Middle frontal gyrus (tissue), 1 donor: ENCODE results near the gene BICD2.
"Not testable (repeated sequence)": the region's sequence is repeated elsewhere in the genome, so short reads cannot be mapped to it uniquely, and the experiment has no call there.

Experiments
- DNase-seq: peaks from one replicate; pipeline ENCODE4 v3.0.0-alpha.2; 2015; ENCODE audit warnings: low spot score; ENCODE audit errors: extremely low spot score

BICD2 gene

GRCh38 chr9:92770360-92770995 is 5.8 kb upstream of the BICD2 start:
- DNase-seq: no peak

GRCh38 chr9:92769990-92770359 is 5.3 kb upstream of the BICD2 start:
- no peak for DNase-seq

GRCh38 chr9:92769286-92769685 is 4.7 kb upstream of the BICD2 start:
- no peak for DNase-seq

DNA sequence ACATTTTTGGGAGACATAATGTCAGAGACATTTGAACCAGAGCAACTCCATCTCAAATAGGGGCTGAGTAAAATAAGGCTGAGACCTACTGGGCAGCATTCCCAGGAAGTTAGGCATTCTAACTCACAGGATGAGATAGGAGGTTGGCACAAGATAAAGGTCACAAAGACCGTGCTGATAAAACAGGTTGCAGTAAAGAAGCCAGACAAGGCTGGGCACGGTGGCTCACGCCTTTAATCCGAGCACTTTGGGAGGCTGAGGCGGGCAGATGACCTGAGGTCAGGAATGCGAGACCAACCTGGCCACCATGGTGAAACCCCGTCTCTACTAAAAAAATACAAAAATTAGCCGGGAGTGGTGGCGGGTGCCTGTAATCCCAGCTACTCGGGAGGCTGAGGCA is 4.2 kb upstream of the BICD2 start:
- DNase-seq: not testable (repeated sequence)

GRCh38 chr9:92767066-92768054 is 2.7 kb upstream of the BICD2 start:
- DNase-seq: no peak

- peak; percentile 98 for DNase-seq
These were observed 629 bp upstream of the BICD2 start for GRCh38 chr9:92764988-92765936.

DNA sequence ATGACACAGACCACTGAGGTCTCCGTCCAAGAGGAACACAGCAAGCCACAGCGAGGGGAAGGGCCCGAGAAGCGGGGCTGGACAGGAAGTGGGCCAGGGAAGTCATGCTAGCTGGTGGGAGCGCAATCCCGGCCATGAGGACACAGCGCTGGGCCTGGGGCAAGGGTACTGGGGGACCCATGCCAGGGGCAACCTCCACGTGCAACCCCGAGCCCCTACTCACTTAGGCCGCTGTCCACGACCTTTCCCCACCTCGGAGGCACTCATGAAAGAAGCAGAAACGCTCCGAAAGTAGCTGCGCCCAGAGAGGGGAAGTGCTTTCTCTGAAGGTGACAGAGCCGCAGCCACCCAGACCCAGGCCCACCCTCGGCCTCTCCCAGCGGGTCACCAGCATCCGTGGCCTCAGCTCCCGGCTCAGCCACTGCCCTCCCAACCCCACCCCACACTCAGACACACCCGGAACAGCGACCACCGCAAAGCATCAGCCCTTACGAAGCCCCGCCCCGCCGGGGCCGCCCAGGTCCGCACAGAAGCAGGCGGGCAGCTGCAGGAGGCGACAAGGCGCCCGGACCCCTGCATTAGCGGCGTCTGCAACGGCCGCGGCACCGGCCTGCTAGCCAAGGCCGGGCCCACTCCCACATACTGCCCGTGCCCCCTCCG is 782 bp downstream of the BICD2 start:
- no peak for DNase-seq

DNA sequence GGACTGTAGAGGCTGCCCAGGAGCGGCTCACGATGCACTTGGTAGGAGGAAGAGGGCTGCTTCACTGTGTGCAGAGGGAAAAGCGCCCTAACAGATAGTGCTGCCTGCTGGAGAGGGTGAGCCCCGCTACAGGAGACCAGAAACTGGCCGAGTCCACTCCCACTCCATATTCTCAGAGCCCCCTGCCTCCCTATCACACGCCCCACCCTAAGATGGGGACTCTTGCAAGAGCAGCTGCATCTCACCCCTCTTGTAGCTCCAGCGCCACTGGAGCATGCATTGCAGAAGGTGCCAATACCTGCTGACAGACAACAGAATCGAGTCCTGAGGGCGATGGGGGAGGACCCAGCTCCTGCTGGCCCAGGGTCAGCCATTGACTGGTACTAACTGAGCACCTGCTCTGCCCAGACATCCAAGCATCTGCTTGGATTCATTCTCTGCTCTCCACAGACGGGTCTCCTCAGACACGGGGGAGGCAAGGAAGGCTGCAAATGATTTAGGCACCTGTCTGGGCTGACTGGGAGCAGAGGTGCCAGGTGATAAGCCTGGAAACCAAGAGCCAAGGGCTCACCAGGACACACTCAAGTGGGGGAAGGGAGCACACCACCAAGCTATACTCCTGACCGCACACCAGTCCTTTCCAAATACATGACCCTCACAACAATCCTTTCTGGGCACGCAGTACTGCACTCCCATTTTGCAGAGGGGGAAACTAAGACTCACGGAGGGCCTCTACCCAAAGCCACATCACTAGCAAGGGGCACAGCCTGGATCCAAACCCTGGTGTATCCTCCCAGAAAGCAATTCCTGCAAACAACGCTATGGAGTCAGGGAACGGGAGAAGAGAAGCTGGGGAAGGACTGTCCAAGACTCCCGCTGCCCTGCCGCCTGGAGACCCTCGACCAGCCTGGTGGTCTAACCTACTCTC is 1.6 kb downstream of the BICD2 start:
- no peak for DNase-seq

DNA sequence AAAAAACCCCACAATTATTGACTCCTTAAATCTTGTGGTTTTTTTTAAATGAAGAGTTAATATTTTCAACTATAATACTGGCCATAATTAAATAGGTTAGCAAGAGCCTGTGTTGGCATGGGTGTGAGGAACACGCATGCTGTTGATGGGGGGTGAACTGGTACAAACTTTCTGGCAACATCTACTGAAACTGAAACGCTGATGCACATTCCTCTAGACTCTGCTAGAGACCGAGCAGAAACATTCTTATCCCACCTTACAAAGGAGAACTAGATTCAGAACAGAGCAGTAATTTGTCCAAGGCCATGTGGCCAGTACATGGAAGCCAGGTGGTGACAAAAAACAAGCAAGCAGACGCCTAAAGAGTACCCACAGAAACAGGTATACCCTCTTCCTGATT is 2.4 kb downstream of the BICD2 start:
- DNase-seq: no peak

GRCh38 chr9:92761686-92762085 is 2.9 kb downstream of the BICD2 start:
- DNase-seq: no peak

- DNase-seq: no peak
These were observed 4.1 kb downstream of the BICD2 start for GRCh38 chr9:92760494-92760893.

GRCh38 chr9:92760070-92760469 is 4.6 kb downstream of the BICD2 start:
- DNase-seq: no peak

GRCh38 chr9:92759446-92759845 is 5.2 kb downstream of the BICD2 start:
- DNase-seq: no peak

- DNase-seq: no peak
These were observed 7.8 kb downstream of the BICD2 start for GRCh38 chr9:92756792-92757191.

GRCh38 chr9:92754091-92754745 is 10.4 kb downstream of the BICD2 start:
- DNase-seq: no peak

DNA sequence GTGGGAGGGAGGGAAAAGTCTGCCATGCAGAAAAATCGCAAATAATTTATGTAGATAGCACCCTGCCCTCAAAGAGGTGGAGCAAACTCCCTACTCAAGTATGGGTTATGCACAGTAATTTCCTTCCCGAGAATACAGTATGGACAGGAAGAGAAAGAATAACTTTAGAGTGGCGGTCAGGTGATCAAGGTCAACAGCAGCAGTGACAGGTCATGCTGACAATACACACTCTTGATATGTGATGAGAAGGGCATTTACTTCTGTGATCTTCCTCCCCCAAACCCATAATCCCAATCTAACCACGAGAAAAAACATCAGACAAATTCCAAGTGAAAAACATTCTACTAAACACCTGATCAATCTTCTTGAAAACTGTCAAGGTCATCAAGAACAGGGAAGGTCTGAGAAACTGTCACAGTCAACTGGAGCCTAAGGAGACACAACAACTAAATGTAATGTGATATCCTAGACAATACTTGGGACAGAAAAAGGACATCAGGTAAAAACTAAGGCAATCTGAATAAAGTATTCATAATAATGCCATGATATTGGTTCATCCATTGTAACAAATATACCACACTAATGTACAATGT is 11.7 kb downstream of the BICD2 start:
- no peak for DNase-seq

GRCh38 chr9:92749934-92750315 is 14.7 kb downstream of the BICD2 start:
- DNase-seq: no peak

DNA sequence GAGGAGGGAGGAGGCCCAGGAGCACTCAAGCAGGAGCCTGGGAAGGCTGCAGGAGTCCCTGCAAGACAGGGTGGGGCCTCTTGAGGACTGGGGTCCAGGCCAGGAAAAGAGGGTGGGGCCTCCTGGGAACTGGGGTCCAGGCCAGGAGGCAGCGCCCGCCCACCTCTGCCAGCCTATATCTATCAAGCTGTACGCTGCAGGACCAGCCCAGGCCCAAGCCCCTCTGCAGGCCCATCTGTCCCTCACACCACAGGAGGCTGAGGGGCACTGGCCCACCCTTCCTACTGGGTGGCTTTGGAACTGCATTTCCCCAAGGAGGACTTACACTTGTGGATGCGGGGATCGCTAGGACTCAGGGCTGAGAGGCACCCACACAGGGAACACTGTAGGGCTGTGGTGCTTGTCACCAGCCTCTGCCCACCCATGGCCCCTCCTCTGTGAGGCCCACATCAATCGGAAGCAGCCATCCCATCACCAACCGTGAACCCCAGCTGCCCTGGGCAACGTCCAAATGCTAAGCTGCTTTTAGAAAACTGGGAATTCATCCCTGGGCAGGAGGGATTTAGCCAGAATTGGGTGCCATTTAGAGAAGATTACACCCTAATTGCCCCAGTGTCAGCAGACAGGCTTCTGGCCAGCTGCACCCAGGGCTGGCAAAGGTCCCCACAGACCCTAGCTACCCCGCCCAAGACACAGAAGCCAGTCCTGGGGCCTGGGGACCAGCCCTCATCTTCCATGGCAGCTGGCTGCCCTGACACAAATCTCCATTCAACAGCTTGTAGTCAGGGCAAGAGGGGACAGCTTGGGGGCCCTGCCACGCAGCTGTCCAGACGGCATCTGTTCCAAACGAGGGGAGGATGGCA is 15.3 kb downstream of the BICD2 start:
- no peak for DNase-seq
